Esophagus squamous epithelium (tissue), 4 donors: ENCODE data around the gene HTR3A.

ENCODE experiments used
- CTCF ChIP-seq, 6 experiments: fragments of 450-650 bp in 4 of 6; fragments of 200-600 bp in 2 of 6; sonication (generic) in 2 of 6; IDR thresholded peaks; one replicate each; pipeline ENCODE4 v1.5.1; 2016 to 2019; ENCODE audit warnings: antibody characterized with exemption in 6 of 6, mild to moderate bottlenecking in 4 of 6, moderate library complexity in 4 of 6
- POLR2A ChIP-seq, 4 donors: fragments of 450-650 bp; IDR thresholded peaks; one replicate each; pipeline ENCODE4 v1.6.1; 2017; ENCODE audit warnings: antibody characterized with exemption in 4 of 4, mild to moderate bottlenecking in 4 of 4, moderate library complexity in 3 of 4

- TF ChIP-seq CTCF (IDR thresholded peaks at IDR 0.05) (no peak), POLR2A (IDR thresholded peaks at IDR 0.05) (no peak)
Measured at GRCh38 chr11:113926273-113927197, 48.4 kb upstream of the HTR3A start.
